Measurements from ENCODE around the gene TAS2R3. TPM values are rescaled to one million over a fixed set of nuclear protein-coding genes. Genes with fewer than 3 reads are reported as not detected.
"Not testable (repeated sequence)": the region's sequence is repeated elsewhere in the genome, so short reads cannot be mapped to it uniquely, and the experiment has no call there.

TAS2R3 gene
- total RNA-seq, 1 donor from 2014 or later, result 3.7 TPM

DNA sequence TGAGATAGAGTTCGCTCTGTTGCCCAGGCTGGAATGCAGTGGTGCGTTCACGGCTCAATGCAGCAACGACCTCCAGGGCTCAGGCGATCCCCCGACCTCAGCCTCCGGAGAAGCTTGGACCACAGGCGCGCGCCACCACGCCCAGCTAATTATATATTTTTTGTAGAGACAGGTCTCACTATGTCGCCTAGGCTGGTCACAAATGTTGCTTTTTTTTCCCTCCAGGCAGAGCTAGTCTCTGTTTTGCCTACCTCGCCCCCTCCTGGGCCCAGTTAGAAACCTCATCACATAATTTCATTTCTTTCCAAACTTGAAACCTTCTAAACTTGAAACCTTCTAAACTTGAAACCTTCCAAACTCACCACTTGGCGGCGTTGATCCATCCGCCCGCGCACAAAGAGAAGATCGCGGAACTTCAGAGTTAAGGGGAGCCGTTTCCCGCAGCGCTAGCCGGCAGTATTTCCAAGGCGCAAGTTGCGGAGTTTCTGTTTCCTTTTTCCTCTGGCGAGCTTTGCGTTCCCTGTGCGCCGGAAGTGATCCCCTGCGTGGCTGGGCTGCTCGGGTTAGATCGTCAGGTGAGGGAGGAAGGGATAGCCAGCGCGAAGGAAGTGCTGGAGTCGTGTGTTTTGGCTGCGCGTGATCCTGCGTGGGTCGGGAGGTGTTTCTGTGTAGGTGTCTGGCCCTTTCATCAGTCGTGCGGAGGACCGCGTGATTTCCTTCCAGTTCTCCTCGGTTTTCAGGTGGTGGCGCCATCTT, 25.9 kb upstream of the TAS2R3 start, which contains the start of gene SSBP1:
Gene SSBP1 (plus strand): TSS at position 523 of the 756 bp plus-strand sequence. CDS start 809 bp downstream, outside the sequence.
- H3K4me1 ChIP-seq (ENCODE audit: control insufficient read depth in 3 of 3, insufficient read depth in 3 of 3, low read length in 3 of 3), result peaks cover 7 to 23% (median 15%) of the 10 kb centered on the region in 3 donors
- peak within 1 kb of the TSS; percentile 99 to 100 (median 99) for H3K4me3 ChIP-seq (ENCODE audit: low read length in 3 of 3)
- peaks cover 10 to 31% (median 19%) of the 10 kb centered on the region in 3 donors for H3K36me3 ChIP-seq (ENCODE audit: control insufficient read depth in 3 of 3, insufficient read depth in 3 of 3, low read length in 3 of 3)
- H3K27ac ChIP-seq (ENCODE audit: low read depth, low read length), result peak within 1 kb of the TSS; percentile 79
- no peaks in the 10 kb centered on the region for H3K27me3 ChIP-seq (ENCODE audit: control insufficient read depth in 3 of 3, insufficient read depth in 3 of 3, low read length in 3 of 3)
- peak within 1 kb of the TSS; percentile 83 to 89 (median 87) for H3K9ac ChIP-seq (ENCODE audit: low read depth in 1 of 3, low read length in 3 of 3)
- H3K9me3 ChIP-seq (ENCODE audit: control insufficient read depth in 3 of 3, low read length in 3 of 3), result no peaks in the 10 kb centered on the region

- peaks cover 15 to 37% (median 25%) of the 10 kb centered on the region in 3 donors for H3K36me3 ChIP-seq (ENCODE audit: control insufficient read depth in 3 of 3, insufficient read depth in 3 of 3, low read length in 3 of 3)
- no peaks in the 10 kb centered on the region for H3K9me3 ChIP-seq (ENCODE audit: control insufficient read depth in 3 of 3, low read length in 3 of 3)
- H3K9ac ChIP-seq (ENCODE audit: low read depth in 1 of 3, low read length in 3 of 3), result peak overlapping the region; percentile 83 to 89 (median 87)
- peak overlapping the region; percentile 79 for H3K27ac ChIP-seq (ENCODE audit: low read depth, low read length)
- H3K27me3 ChIP-seq (ENCODE audit: control insufficient read depth in 3 of 3, insufficient read depth in 3 of 3, low read length in 3 of 3), result no peaks in the 10 kb centered on the region
- peak overlapping the region; percentile 99 to 100 (median 99) for H3K4me3 ChIP-seq (ENCODE audit: low read length in 3 of 3)
- peaks cover 7 to 23% (median 15%) of the 10 kb centered on the region in 3 donors for H3K4me1 ChIP-seq (ENCODE audit: control insufficient read depth in 3 of 3, insufficient read depth in 3 of 3, low read length in 3 of 3)
These were observed 25.3 kb upstream of the TAS2R3 start for GRCh38 chr7:141738592-141739013.

GRCh38 chr7:141739250-141739649, 24.6 kb upstream of the TAS2R3 start:
- Histone ChIP-seq H3K9ac (ENCODE audit: low read depth in 1 of 3, low read length in 3 of 3) (no peak overlapping the region), H3K9me3 (ENCODE audit: control insufficient read depth in 3 of 3, low read length in 3 of 3) (no peaks in the 10 kb centered on the region), H3K27me3 (ENCODE audit: control insufficient read depth in 3 of 3, insufficient read depth in 3 of 3, low read length in 3 of 3) (no peaks in the 10 kb centered on the region), H3K4me1 (ENCODE audit: control insufficient read depth in 3 of 3, insufficient read depth in 3 of 3, low read length in 3 of 3) (peaks cover 7 to 23% (median 15%) of the 10 kb centered on the region in 3 donors), H3K4me3 (ENCODE audit: low read length in 3 of 3) (peak overlapping the region; percentile 99 to 100 (median 99)), H3K27ac (ENCODE audit: low read depth, low read length) (no peak overlapping the region), H3K36me3 (ENCODE audit: control insufficient read depth in 3 of 3, insufficient read depth in 3 of 3, low read length in 3 of 3) (peaks cover 20 to 43% (median 31%) of the 10 kb centered on the region in 3 donors)

DNA sequence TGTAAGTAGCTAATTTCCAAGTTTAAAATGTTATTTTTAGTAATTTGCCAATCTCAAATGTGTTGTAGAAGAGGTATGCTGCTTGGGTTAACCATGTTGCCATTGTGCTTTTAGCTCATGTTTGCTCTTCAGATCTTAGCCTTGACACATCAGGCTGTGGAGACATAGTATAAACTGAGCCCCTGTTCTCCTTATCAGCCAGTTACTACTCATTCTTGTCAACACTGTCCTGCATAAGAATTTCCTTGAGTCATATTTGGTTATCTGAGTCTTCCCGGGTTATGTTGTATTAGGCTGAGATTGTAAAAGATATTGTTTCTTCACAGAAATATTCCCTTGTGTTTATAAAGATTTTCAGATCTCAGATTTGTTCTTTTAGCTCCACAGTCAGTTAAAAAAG, 21.7 kb upstream of the TAS2R3 start:
- Histone ChIP-seq H3K27me3 (ENCODE audit: control insufficient read depth in 3 of 3, insufficient read depth in 3 of 3, low read length in 3 of 3) (no peaks in the 10 kb centered on the region), H3K36me3 (ENCODE audit: control insufficient read depth in 3 of 3, insufficient read depth in 3 of 3, low read length in 3 of 3) (peaks cover 28 to 64% (median 52%) of the 10 kb centered on the region in 3 donors), H3K9me3 (ENCODE audit: control insufficient read depth in 3 of 3, low read length in 3 of 3) (no peaks in the 10 kb centered on the region), H3K27ac (ENCODE audit: low read depth, low read length) (no peak overlapping the region), H3K4me3 (ENCODE audit: low read length in 3 of 3) (no peak overlapping the region), H3K4me1 (ENCODE audit: control insufficient read depth in 3 of 3, insufficient read depth in 3 of 3, low read length in 3 of 3) (peaks cover 5 to 21% (median 12%) of the 10 kb centered on the region in 3 donors), H3K9ac (ENCODE audit: low read depth in 1 of 3, low read length in 3 of 3) (no peak overlapping the region)

DNA sequence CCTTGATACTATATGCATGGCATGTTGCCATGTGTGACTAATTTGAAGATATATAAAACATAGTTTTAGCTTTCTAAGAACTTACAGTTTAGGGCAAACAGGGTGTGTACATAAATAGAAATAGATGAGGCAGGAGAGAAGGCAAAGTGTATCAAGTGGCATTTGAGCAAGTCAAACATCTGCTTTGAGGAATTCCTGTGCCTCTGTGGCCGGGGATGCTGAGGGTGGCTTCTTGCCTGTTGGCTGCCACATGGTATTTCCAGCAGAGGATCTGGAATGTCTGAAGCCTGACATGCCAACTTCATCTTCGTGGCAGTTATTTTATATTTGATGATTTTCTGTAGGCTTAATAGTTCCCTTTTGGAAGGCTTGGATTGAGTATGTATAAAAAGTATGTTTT, 19.8 kb upstream of the TAS2R3 start:
- H3K9ac ChIP-seq (ENCODE audit: low read depth in 1 of 3, low read length in 3 of 3), result no peak overlapping the region
- peaks cover 32 to 74% (median 52%) of the 10 kb centered on the region in 3 donors for H3K36me3 ChIP-seq (ENCODE audit: control insufficient read depth in 3 of 3, insufficient read depth in 3 of 3, low read length in 3 of 3)

GRCh38 chr7:141748396-141748795, 15.5 kb upstream of the TAS2R3 start:
- peaks cover 3 to 7% (median 4%) of the 10 kb centered on the region in 3 donors for H3K9me3 ChIP-seq (ENCODE audit: control insufficient read depth in 3 of 3, low read length in 3 of 3)
- no peak overlapping the region for H3K27ac ChIP-seq (ENCODE audit: low read depth, low read length)
- H3K4me3 ChIP-seq (ENCODE audit: low read length in 3 of 3), result no peak overlapping the region
- no peaks in the 10 kb centered on the region for H3K4me1 ChIP-seq (ENCODE audit: control insufficient read depth in 3 of 3, insufficient read depth in 3 of 3, low read length in 3 of 3)
- no peaks in the 10 kb centered on the region for H3K27me3 ChIP-seq (ENCODE audit: control insufficient read depth in 3 of 3, insufficient read depth in 3 of 3, low read length in 3 of 3)
- H3K9ac ChIP-seq (ENCODE audit: low read depth in 1 of 3, low read length in 3 of 3), result no peak overlapping the region
- peaks cover 47 to 77% (median 65%) of the 10 kb centered on the region in 3 donors for H3K36me3 ChIP-seq (ENCODE audit: control insufficient read depth in 3 of 3, insufficient read depth in 3 of 3, low read length in 3 of 3)

More for the DNA sequence above, 19.8 kb upstream of the TAS2R3 start:
- H3K4me3 ChIP-seq (ENCODE audit: low read length in 3 of 3), result no peak overlapping the region
- no peaks in the 10 kb centered on the region for H3K27me3 ChIP-seq (ENCODE audit: control insufficient read depth in 3 of 3, insufficient read depth in 3 of 3, low read length in 3 of 3)
- H3K4me1 ChIP-seq (ENCODE audit: control insufficient read depth in 3 of 3, insufficient read depth in 3 of 3, low read length in 3 of 3), result peaks cover 3 to 10% (median 5%) of the 10 kb centered on the region in 3 donors
- no peak overlapping the region for H3K27ac ChIP-seq (ENCODE audit: low read depth, low read length)
- no peaks in the 10 kb centered on the region for H3K9me3 ChIP-seq (ENCODE audit: control insufficient read depth in 3 of 3, low read length in 3 of 3)

DNA sequence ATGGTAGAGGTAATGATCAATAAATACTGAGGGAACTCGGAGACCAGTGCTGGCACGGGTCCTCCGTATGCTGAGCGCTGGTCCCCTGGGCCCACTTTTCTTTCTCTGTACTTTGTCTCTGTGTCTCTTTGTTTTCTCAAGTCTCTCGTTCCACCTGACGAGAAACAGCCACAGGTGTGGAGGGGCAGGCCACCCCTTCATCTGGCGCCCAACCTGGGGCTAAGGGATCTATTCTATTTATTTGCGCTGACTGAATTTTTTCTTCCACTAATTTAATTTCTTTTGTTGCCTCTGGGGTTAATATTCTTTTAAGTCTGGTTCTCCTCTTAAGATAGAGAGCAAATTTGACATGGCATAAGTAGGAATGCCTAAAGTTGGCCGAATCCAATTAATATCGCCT, 12.0 kb upstream of the TAS2R3 start:
- H3K27me3 ChIP-seq (ENCODE audit: control insufficient read depth in 3 of 3, insufficient read depth in 3 of 3, low read length in 3 of 3); H3K27ac ChIP-seq (ENCODE audit: low read depth, low read length); H3K4me1 ChIP-seq (ENCODE audit: control insufficient read depth in 3 of 3, insufficient read depth in 3 of 3, low read length in 3 of 3); H3K9me3 ChIP-seq (ENCODE audit: control insufficient read depth in 3 of 3, low read length in 3 of 3); H3K4me3 ChIP-seq (ENCODE audit: low read length in 3 of 3); H3K9ac ChIP-seq (ENCODE audit: low read depth in 1 of 3, low read length in 3 of 3): not testable (repeated sequence)
- peaks cover 33 to 57% (median 40%) of the 10 kb centered on the region in 3 donors for H3K36me3 ChIP-seq (ENCODE audit: control insufficient read depth in 3 of 3, insufficient read depth in 3 of 3, low read length in 3 of 3)

DNA sequence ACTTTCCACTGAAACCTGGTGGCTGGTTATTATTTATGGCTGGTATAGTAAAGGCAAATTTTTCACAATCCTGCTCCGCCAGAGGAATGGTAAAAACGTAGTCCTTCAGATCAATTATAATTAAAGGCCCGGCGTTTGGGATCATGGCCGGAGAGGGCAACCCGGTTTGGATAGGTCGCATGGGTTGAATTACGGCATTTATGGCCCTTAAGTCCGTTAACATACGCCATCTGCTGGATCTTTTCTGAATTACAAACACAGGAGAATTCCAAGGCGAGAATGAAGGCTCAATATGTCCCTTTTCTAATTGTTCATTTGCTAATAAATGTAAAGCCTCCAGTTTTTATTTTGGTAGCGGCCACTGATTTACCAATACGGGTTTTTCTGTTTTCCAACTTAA, 11.3 kb upstream of the TAS2R3 start:
- Histone ChIP-seq H3K4me1 (ENCODE audit: control insufficient read depth in 3 of 3, insufficient read depth in 3 of 3, low read length in 3 of 3) (no peaks in the 10 kb centered on the region), H3K9me3 (ENCODE audit: control insufficient read depth in 3 of 3, low read length in 3 of 3) (peaks cover 3 to 7% (median 4%) of the 10 kb centered on the region in 3 donors), H3K27me3 (ENCODE audit: control insufficient read depth in 3 of 3, insufficient read depth in 3 of 3, low read length in 3 of 3) (no peaks in the 10 kb centered on the region), H3K4me3 (ENCODE audit: low read length in 3 of 3) (no peak overlapping the region), H3K36me3 (ENCODE audit: control insufficient read depth in 3 of 3, insufficient read depth in 3 of 3, low read length in 3 of 3) (peaks cover 39 to 63% (median 45%) of the 10 kb centered on the region in 3 donors), H3K9ac (ENCODE audit: low read depth in 1 of 3, low read length in 3 of 3) (no peak overlapping the region), H3K27ac (ENCODE audit: low read depth, low read length) (no peak overlapping the region)

GRCh38 chr7:141754939-141755338, 9.0 kb upstream of the TAS2R3 start:
- Histone ChIP-seq H3K27ac (ENCODE audit: low read depth, low read length) (no peak overlapping the region), H3K4me3 (ENCODE audit: low read length in 3 of 3) (no peak overlapping the region), H3K27me3 (ENCODE audit: control insufficient read depth in 3 of 3, insufficient read depth in 3 of 3, low read length in 3 of 3) (no peaks in the 10 kb centered on the region), H3K36me3 (ENCODE audit: control insufficient read depth in 3 of 3, insufficient read depth in 3 of 3, low read length in 3 of 3) (peaks cover 34 to 60% (median 49%) of the 10 kb centered on the region in 3 donors), H3K9ac (ENCODE audit: low read depth in 1 of 3, low read length in 3 of 3) (no peak overlapping the region), H3K4me1 (ENCODE audit: control insufficient read depth in 3 of 3, insufficient read depth in 3 of 3, low read length in 3 of 3) (no peaks in the 10 kb centered on the region), H3K9me3 (ENCODE audit: control insufficient read depth in 3 of 3, low read length in 3 of 3) (peaks cover 3 to 7% (median 4%) of the 10 kb centered on the region in 3 donors)

DNA sequence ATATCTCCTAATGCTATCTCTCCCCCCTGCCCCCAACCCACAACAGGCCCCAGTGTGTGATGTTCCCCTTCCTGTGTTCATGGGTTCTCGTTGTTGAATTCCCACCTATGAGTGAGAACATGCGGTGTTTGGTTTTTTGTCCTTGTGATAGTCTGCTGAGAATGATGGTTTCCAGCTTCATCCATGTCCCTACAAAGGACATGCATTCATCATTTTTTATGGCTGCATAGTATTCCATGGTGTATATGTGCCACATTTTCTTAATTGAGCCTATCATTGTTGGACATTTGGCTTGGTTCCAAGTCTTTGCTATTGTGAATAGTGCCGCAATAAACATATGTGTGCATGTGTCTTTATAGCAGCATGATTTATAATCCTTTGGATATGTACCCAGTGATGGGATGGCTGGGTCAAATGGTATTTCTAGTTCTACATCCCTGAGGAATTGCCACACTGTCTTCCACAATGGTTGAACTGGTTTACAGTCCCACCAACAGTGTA, 6.2 kb downstream of the TAS2R3 start:
- H3K27ac ChIP-seq (ENCODE audit: low read depth, low read length); H3K27me3 ChIP-seq (ENCODE audit: control insufficient read depth in 3 of 3, insufficient read depth in 3 of 3, low read length in 3 of 3); H3K9me3 ChIP-seq (ENCODE audit: control insufficient read depth in 3 of 3, low read length in 3 of 3); H3K4me1 ChIP-seq (ENCODE audit: control insufficient read depth in 3 of 3, insufficient read depth in 3 of 3, low read length in 3 of 3); H3K9ac ChIP-seq (ENCODE audit: low read depth in 1 of 3, low read length in 3 of 3); H3K36me3 ChIP-seq (ENCODE audit: control insufficient read depth in 3 of 3, insufficient read depth in 3 of 3, low read length in 3 of 3); H3K4me3 ChIP-seq (ENCODE audit: low read length in 3 of 3): not testable (repeated sequence)
